KOPT-K1 (cell line): ENCODE measurements around the gene ASIC3.

ENCODE experiments used
- H3K27ac ChIP-seq: fragments of 200-600 bp; sonication (generic); 2 replicates; pipeline ENCODE4 v1.5.1; 2016; ENCODE audit warnings: antibody characterized with exemption, mild to moderate bottlenecking, low read depth, low read length; ENCODE audit not compliant: poor library complexity, severe bottlenecking
- H3K36me3 ChIP-seq: fragments of 200-600 bp; sonication (generic); 2 replicates; pipeline ENCODE4 v1.5.1; 2017; ENCODE audit warnings: antibody characterized with exemption, mild to moderate bottlenecking, low read length, moderate library complexity; ENCODE audit not compliant: insufficient read depth
- H3K9me3 ChIP-seq: fragments of 200-600 bp; sonication (generic); 2 replicates; pipeline ENCODE4 v1.5.1; 2017; ENCODE audit warnings: antibody characterized with exemption, low read length, mild to moderate bottlenecking; ENCODE audit not compliant: insufficient read depth, poor library complexity, severe bottlenecking

ASIC3 gene

GRCh38 chr7:151077705-151078232 is 29.4 kb downstream of the ASIC3 start:
- no peak overlapping the region for H3K27ac ChIP-seq
- H3K36me3 ChIP-seq, result peaks cover 58% of the 10 kb centered on the region
- H3K9me3 ChIP-seq, result no peaks in the 10 kb centered on the region

- Histone ChIP-seq H3K27ac (no peak overlapping the region), H3K36me3 (peaks cover 58% of the 10 kb centered on the region), H3K9me3 (no peaks in the 10 kb centered on the region)
Observed at GRCh38 chr7:151078233-151079040, 30.1 kb downstream of the ASIC3 start.

GRCh38 chr7:151079199-151079910 is 31.0 kb downstream of the ASIC3 start:
- H3K9me3 ChIP-seq, result no peaks in the 10 kb centered on the region
- peaks cover 48% of the 10 kb centered on the region for H3K36me3 ChIP-seq
- peak overlapping the region; percentile 82 for H3K27ac ChIP-seq

- peaks cover 41% of the 10 kb centered on the region for H3K36me3 ChIP-seq
Observed at GRCh38 chr7:151080067-151080521, 31.8 kb downstream of the ASIC3 start.

GRCh38 chr7:151080522-151081169 is 32.3 kb downstream of the ASIC3 start, which contains the start of gene FASTK:
TSS of gene FASTK (minus strand) at chr7:151080809. CDS start at chr7:151080766, 43 bp downstream.
- Histone ChIP-seq H3K9me3 (no peaks in the 10 kb centered on the region), H3K27ac (peak within 1 kb of the TSS; percentile 82), H3K36me3 (peaks cover 35% of the 10 kb centered on the region)

More at GRCh38 chr7:151080067-151080521, 31.8 kb downstream of the ASIC3 start:
- Histone ChIP-seq H3K27ac (peak overlapping the region; percentile 82), H3K9me3 (no peaks in the 10 kb centered on the region)

GRCh38 chr7:151081170-151082101 is 33.1 kb downstream of the ASIC3 start:
- no peaks in the 10 kb centered on the region for H3K9me3 ChIP-seq
- peak overlapping the region; percentile 82 for H3K27ac ChIP-seq
- H3K36me3 ChIP-seq, result peaks cover 28% of the 10 kb centered on the region

GRCh38 chr7:151082141-151083070 is 34.1 kb downstream of the ASIC3 start:
- H3K27ac ChIP-seq, result peak overlapping the region; percentile 71
- peaks cover 18% of the 10 kb centered on the region; the same call in 1 of the 2 replicates for H3K36me3 ChIP-seq
- no peaks in the 10 kb centered on the region for H3K9me3 ChIP-seq

GRCh38 chr7:151083071-151083823 is 34.9 kb downstream of the ASIC3 start, which contains the start of gene TMUB1:
TSS of gene TMUB1 (minus strand) at chr7:151083493. CDS start at chr7:151082563, 930 bp downstream.
- Histone ChIP-seq H3K9me3 (no peaks in the 10 kb centered on the region), H3K27ac (peak within 1 kb of the TSS; percentile 71), H3K36me3 (peaks cover 9% of the 10 kb centered on the region; the same call in 1 of the 2 replicates)

GRCh38 chr7:151083824-151084160 is 35.5 kb downstream of the ASIC3 start:
- Histone ChIP-seq H3K36me3 (peaks cover 6% of the 10 kb centered on the region; the same call in 1 of the 2 replicates), H3K9me3 (no peaks in the 10 kb centered on the region), H3K27ac (no peak overlapping the region)

- H3K27ac ChIP-seq, result no peak overlapping the region
Observed at GRCh38 chr7:151085329-151085690, 37.0 kb downstream of the ASIC3 start.

GRCh38 chr7:151085691-151086620 is 37.6 kb downstream of the ASIC3 start, which contains the start of gene AGAP3:
TSS of gene AGAP3 (plus strand) at chr7:151086475. CDS start at chr7:151086742, 267 bp downstream.
- H3K9me3 ChIP-seq, result no peaks in the 10 kb centered on the region
- H3K27ac ChIP-seq, result no peak within 1 kb of the TSS
- H3K36me3 ChIP-seq, result no peaks in the 10 kb centered on the region

More at GRCh38 chr7:151085329-151085690, 37.0 kb downstream of the ASIC3 start:
- Histone ChIP-seq H3K9me3 (no peaks in the 10 kb centered on the region), H3K36me3 (no peaks in the 10 kb centered on the region)

GRCh38 chr7:151086802-151087244 is 38.5 kb downstream of the ASIC3 start:
- Histone ChIP-seq H3K27ac (no peak overlapping the region), H3K36me3 (no peaks in the 10 kb centered on the region)

More at GRCh38 chr7:151086802-151087244, 38.5 kb downstream of the ASIC3 start:
- H3K9me3 ChIP-seq, result no peaks in the 10 kb centered on the region
